H54 (cell line): ENCODE data around the gene PPIP5K2.

Experiments
- DNase-seq: peaks from one replicate; pipeline ENCODE4 v3.0.0; 2011; ENCODE audit warnings: low spot score, mixed read lengths; ENCODE audit not compliant: insufficient read length
- FAIRE-seq: peaks from 3 replicates; lab custom pipeline; 2011; peaks lifted over from hg19 to GRCh38; lab: Jason Lieb, UNC
- POLR2A ChIP-seq: IDR thresholded peaks from 2 replicates; pipeline ENCODE4 v1.6.1; 2011; ENCODE audit warnings: low read depth, mild to moderate bottlenecking, low read length

Gene PPIP5K2

GRCh38 chr5:103109277-103109676 is 10.8 kb upstream of the PPIP5K2 start:
- FAIRE-seq (peak; percentile 15), DNase-seq (no peak)
- TF ChIP-seq POLR2A = no peak

GRCh38 chr5:103110403-103110802 is 9.7 kb upstream of the PPIP5K2 start:
- FAIRE-seq (no peak), DNase-seq (no peak)
- no peak for TF ChIP-seq POLR2A

DNA sequence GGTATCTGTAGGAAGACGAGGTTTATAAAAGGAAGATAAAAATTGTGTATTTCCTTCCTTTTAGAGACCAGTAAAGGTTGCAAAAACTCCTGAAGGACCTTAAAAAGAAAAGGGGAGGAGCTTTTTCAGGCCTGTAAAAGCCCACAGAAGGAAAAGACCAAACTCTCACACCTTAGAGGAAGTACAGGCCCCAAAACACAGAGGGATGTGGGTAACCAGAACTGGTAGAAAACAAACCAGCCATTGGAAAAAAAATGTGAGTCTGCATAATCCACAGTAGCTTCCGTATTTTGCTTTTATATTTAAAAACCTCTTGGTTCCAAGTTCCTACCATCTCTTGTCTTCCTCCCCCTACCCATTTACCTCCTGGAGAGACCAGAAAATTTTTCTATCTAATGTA is 8.6 kb upstream of the PPIP5K2 start:
- TF ChIP-seq POLR2A = no peak
- DNase-seq (no peak), FAIRE-seq (no peak)

GRCh38 chr5:103112910-103113309 is 7.2 kb upstream of the PPIP5K2 start:
- FAIRE-seq = no peak
- no peak for DNase-seq
- TF ChIP-seq POLR2A = no peak

DNA sequence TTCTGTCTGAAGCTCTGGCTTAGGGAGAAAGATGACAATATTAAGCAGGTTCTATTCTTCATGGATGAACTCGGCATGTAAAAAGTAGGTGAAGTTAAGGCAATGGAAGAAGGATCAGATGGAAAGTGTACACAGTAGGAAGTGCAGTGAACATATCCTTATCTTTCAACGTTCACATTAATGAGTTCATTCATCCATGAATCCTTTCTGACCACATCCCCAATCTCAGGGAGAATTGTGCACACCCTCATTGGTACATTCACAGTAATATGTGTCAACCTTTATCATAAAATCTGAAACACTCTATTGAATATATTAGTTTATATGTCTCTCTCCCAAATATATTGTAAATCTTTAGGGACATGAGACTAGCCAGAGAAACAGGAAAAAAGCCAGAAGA is 5.7 kb upstream of the PPIP5K2 start:
- TF ChIP-seq POLR2A = no peak
- DNase-seq (no peak), FAIRE-seq (peak; percentile 55)

DNA sequence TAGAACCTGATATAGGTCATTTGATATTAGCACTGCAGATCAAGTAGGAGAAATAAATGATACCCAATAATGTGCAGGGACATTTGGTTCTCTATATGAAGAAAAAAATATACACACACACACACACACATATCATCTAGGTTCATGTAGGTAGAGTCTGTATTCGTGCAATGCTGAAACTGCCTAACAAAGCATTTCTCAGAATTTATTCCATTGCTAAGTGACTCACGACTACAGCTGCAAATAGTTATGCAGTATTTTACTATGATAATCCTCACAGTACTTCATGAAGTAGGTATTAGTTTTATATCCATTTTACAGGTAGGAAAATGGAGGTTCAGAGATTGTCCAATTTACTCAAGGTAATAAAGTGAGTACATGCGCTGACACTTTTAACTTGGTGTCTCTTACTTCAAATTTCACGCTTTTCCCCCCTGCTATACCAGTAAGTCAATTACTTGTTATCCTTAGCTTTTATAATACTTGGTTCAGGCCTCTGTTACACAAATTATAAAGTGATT is 2.6 kb upstream of the PPIP5K2 start:
- FAIRE-seq (no peak), DNase-seq (no peak)
- TF ChIP-seq POLR2A = no peak

DNA sequence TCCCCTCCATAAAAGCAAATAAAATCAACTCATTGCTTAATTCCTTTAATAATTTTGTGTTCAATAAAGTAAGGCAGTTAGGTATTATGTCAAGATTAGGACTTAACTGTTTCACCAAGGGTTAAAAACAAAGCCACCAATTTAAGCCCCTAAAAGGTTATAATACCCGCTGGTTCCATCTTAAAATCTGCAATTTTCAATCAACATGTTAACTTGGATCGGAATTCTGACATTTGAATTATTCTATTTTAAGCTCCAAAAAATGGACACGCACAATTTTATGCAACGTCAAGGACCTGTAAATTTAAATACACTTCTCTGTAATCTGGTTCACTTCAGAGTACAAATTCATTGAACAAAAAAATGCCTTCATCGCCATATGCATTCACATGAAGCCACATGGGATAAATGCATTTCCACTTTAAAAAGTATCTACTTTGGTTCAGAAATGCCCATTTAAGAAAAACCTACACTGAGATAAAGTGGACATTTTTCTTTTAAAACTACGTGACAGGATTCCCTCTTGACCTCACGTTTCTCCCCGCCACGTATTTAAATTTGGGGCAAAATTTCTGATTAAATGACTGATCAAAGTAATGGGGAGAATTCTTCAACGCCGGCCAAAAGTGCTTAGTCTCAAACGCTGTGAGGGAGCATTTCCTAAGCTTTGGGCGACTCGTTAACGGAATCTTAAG is 884 bp upstream of the PPIP5K2 start:
- DNase-seq (no peak), FAIRE-seq (peak; percentile 65)
- no peak for TF ChIP-seq POLR2A

DNA sequence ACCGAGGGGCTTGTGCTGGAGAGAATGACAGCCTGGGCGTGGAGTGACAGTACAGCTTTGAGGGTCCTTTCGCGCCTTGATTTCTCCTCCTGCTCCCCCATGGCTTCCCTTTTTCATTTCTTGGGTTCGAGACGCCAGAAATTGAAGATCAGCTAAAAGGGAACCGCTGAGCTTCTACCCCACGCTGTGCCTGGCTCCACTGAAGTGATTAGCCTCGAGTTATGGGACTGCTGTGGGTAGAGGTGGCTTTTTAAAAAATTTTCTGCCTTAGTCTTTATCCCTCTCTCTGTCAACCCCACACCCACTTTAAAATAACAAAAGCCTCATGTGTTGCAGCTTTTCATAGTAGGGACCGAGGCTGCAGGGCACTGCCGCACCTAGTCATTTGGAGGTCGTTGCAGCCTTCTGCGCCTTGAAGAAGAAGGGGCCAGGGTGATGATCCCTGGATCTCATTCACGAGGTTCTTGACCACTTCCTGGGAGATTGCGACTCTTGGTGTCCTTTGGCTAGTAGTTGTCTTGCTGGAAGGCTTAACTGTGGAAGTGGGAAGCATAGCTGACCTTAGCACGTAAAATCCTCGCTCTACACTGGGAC is 603 bp downstream of the PPIP5K2 start:
- DNase-seq (no peak), FAIRE-seq (no peak)
- TF ChIP-seq POLR2A = no peak

- no peak for DNase-seq
- no peak for TF ChIP-seq POLR2A
- no peak for FAIRE-seq
Measured at GRCh38 chr5:103122242-103122641, 2.1 kb downstream of the PPIP5K2 start.

- no peak for TF ChIP-seq POLR2A
- no peak for DNase-seq
- no peak for FAIRE-seq
Measured at GRCh38 chr5:103126557-103126956, 6.5 kb downstream of the PPIP5K2 start.

DNA sequence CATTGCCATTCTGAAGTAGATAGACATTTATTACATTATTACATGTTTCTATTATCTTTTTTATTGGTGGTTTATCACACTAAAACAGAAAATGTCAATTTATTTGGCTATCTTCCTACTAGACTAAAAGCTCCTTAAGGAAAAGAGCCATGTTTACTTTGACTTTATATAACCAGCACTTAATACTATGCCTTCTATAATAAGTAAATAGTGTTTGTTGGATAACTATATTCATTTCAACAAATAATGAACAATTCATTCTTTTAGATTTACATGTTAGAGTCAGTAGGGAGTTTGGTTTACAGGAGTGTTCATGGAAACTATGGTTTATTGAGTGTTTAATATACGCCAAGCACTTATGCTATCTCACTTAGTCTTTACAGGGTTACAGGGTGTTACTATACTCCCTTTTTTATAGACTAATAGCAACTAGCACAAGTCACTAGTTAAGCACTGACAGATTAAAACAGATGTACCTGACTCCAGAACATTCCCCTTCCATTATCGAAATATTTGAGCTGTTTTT is 7.3 kb downstream of the PPIP5K2 start:
- TF ChIP-seq POLR2A = no peak
- DNase-seq (no peak), FAIRE-seq (peak; percentile 45)

DNA sequence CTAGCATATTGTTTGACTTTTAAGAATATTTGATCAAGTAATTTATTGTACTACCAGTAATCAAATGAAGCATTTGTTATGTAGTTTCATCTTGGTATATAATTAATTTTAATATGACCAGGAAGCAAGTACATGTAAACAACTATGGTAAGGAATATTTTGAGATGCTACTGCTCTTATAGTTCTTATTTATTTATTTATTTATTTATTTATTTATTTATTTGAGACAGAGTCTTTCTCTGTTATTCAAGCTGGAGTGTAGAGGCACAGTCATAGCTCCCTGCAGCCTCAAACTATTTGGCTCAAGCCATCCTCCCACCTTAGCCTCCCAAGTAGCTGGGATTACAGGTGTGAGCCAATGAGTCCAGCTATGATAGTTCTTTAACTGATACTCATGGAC is 8.1 kb downstream of the PPIP5K2 start:
- DNase-seq (no peak), FAIRE-seq (no peak)
- no peak for TF ChIP-seq POLR2A

DNA sequence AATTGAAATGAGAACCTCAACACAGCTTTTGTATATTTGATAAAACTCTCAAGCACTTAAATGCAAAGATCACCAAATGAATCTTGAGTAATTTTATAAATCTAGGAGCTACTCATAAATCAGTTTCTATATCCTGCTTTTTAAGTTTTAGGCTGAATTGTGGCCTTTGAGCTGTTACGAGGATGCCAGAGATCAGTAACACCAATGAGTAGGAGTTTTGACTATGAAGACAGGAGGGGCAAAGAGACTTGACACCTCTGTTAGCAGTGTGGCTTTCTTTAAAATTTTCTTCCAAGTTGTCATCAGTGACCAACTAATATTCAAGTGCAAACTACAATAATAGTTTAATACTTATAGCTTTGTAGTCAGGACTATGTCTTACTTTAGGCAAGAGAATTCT is 12.6 kb downstream of the PPIP5K2 start:
- FAIRE-seq (no peak), DNase-seq (no peak)
- no peak for TF ChIP-seq POLR2A

DNA sequence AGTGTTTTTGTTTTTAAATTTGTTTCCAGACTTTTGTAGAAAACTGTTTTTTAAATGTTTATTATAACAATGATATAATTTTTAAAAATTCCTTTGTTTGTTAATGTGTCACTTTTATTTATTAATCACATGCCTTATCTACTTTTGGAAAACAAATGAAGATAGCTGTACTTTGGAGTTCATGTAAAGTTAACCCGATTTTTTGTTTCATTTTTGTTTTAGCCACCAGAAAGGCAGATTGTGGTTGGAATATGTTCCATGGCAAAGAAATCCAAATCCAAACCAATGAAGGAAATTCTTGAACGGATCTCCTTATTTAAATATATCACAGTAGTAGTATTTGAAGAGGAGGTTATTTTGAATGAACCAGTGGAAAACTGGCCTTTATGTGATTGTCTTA is 13.1 kb downstream of the PPIP5K2 start:
- no peak for FAIRE-seq
- no peak for DNase-seq
- TF ChIP-seq POLR2A = no peak

DNA sequence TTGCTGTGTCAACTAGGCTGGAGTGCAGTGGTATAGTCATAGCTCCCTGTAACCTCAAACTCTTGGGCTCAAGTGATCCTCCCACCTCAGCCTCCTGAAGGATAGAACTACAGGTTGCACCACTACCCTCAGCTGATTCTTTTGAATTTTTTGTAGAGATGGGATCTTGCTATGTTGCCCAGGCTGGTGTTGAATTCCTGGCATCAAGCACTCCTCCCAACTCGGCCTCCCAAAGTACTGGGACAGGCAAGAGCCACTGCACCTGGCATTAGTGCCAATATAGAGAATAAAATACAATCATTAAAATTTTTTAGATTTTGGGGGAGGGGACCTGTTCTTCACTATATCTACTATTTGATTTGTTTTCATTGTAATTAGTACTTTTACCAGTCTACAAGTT is 15.4 kb downstream of the PPIP5K2 start:
- TF ChIP-seq POLR2A = no peak
- FAIRE-seq (no peak), DNase-seq (no peak)
